GM21786 (cell line): Measurements from ENCODE around the gene NT5C1A.

Source experiments
- ATAC-seq: cut with Tn5 transposase; IDR thresholded peaks from one replicate; pipeline ENCODE4 v1.9.1; 2021; ENCODE audit not compliant: unreplicated experiment

Gene NT5C1A

GRCh38 chr1:39663559-39663958, 8.3 kb downstream of the NT5C1A start:
- ATAC-seq = no peak

GRCh38 chr1:39662861-39663260, 9.0 kb downstream of the NT5C1A start:
- no peak for ATAC-seq

- no peak for ATAC-seq
Observed at GRCh38 chr1:39659538-39659937, 12.4 kb downstream of the NT5C1A start.

GRCh38 chr1:39659110-39659509, 12.8 kb downstream of the NT5C1A start:
- no peak for ATAC-seq

GRCh38 chr1:39657923-39658485, 13.9 kb downstream of the NT5C1A start:
- no peak for ATAC-seq

- ATAC-seq = no peak
Observed at GRCh38 chr1:39657402-39657801, 14.5 kb downstream of the NT5C1A start.

- ATAC-seq = no peak
Observed at GRCh38 chr1:39656391-39656790, 15.5 kb downstream of the NT5C1A start.

GRCh38 chr1:39655578-39656268, 16.2 kb downstream of the NT5C1A start:
- no peak for ATAC-seq

- ATAC-seq = no peak
Observed at GRCh38 chr1:39654291-39654690, 17.6 kb downstream of the NT5C1A start.

- ATAC-seq = no peak
Observed at GRCh38 chr1:39653546-39654031, 18.3 kb downstream of the NT5C1A start.

GRCh38 chr1:39652554-39652953, 19.4 kb downstream of the NT5C1A start:
- ATAC-seq = no peak

GRCh38 chr1:39652105-39652504, 19.8 kb downstream of the NT5C1A start:
- no peak for ATAC-seq

GRCh38 chr1:39650431-39650830, 21.5 kb downstream of the NT5C1A start:
- no peak for ATAC-seq

- ATAC-seq = no peak
Observed at GRCh38 chr1:39649636-39650185, 22.2 kb downstream of the NT5C1A start.

- no peak for ATAC-seq
Observed at GRCh38 chr1:39648496-39648895, 23.4 kb downstream of the NT5C1A start.

- ATAC-seq = no peak
Observed at GRCh38 chr1:39647247-39647646, 24.7 kb downstream of the NT5C1A start.

GRCh38 chr1:39646232-39647081, 25.4 kb downstream of the NT5C1A start:
- ATAC-seq = no peak

- no peak for ATAC-seq
Observed at GRCh38 chr1:39645411-39646043, 26.4 kb downstream of the NT5C1A start.

GRCh38 chr1:39643705-39644104, 28.2 kb downstream of the NT5C1A start:
- no peak for ATAC-seq

- ATAC-seq = no peak
Observed at GRCh38 chr1:39642796-39643195, 29.1 kb downstream of the NT5C1A start.

GRCh38 chr1:39640861-39641260, 31.0 kb downstream of the NT5C1A start:
- no peak for ATAC-seq
